ENCODE measurements around the gene PCOLCE2.

DNA sequence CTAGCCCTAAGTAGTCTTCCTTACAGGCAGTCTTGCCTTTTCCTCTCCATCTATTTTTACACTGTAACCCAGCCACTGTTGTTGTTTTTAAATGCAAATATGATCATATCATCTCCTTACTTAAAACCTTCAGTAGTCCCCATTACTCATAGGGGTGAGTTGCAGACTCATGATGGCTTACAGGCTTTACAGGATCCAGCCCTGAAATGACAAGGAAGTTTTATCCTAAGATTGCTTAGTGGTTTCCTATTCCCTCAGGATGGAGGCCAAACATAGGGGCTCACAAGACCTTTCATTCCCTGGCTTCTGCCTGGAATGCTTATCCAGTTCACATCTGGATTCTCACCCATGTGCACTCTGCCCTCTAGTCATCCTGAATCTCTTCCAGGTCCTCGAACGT, 27.7 kb upstream of the PCOLCE2 start:
- TF ChIP-seq EGR1 (IDR thresholded peaks at IDR 0.05; ENCODE audit: low read depth in 2 of 2) (no peak), SP1 (IDR thresholded peaks at IDR 0.05) (no peak), YY1 (IDR thresholded peaks at IDR 0.05) (no peak), RAD21 (IDR thresholded peaks at IDR 0.05) (no peak), HNF4G (IDR thresholded peaks at IDR 0.05) (no peak), TAF1 (conservative IDR thresholded peaks at IDR 0.05) (no peak), FOXA1 (IDR thresholded peaks at IDR 0.05) (no peak)
- TF ChIP-seq, protein P1, sequence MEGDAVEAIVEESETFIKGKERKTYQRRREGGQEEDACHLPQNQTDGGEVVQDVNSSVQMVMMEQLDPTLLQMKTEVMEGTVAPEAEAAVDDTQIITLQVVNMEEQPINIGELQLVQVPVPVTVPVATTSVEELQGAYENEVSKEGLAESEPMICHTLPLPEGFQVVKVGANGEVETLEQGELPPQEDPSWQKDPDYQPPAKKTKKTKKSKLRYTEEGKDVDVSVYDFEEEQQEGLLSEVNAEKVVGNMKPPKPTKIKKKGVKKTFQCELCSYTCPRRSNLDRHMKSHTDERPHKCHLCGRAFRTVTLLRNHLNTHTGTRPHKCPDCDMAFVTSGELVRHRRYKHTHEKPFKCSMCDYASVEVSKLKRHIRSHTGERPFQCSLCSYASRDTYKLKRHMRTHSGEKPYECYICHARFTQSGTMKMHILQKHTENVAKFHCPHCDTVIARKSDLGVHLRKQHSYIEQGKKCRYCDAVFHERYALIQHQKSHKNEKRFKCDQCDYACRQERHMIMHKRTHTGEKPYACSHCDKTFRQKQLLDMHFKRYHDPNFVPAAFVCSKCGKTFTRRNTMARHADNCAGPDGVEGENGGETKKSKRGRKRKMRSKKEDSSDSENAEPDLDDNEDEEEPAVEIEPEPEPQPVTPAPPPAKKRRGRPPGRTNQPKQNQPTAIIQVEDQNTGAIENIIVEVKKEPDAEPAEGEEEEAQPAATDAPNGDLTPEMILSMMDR (IDR thresholded peaks at IDR 0.05; ENCODE audit: low read depth, low read length, missing input control), result no peak
- TF ChIP-seq, protein P2, sequence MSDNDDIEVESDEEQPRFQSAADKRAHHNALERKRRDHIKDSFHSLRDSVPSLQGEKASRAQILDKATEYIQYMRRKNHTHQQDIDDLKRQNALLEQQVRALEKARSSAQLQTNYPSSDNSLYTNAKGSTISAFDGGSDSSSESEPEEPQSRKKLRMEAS (IDR thresholded peaks at IDR 0.05), result no peak
- TF ChIP-seq, protein P3, sequence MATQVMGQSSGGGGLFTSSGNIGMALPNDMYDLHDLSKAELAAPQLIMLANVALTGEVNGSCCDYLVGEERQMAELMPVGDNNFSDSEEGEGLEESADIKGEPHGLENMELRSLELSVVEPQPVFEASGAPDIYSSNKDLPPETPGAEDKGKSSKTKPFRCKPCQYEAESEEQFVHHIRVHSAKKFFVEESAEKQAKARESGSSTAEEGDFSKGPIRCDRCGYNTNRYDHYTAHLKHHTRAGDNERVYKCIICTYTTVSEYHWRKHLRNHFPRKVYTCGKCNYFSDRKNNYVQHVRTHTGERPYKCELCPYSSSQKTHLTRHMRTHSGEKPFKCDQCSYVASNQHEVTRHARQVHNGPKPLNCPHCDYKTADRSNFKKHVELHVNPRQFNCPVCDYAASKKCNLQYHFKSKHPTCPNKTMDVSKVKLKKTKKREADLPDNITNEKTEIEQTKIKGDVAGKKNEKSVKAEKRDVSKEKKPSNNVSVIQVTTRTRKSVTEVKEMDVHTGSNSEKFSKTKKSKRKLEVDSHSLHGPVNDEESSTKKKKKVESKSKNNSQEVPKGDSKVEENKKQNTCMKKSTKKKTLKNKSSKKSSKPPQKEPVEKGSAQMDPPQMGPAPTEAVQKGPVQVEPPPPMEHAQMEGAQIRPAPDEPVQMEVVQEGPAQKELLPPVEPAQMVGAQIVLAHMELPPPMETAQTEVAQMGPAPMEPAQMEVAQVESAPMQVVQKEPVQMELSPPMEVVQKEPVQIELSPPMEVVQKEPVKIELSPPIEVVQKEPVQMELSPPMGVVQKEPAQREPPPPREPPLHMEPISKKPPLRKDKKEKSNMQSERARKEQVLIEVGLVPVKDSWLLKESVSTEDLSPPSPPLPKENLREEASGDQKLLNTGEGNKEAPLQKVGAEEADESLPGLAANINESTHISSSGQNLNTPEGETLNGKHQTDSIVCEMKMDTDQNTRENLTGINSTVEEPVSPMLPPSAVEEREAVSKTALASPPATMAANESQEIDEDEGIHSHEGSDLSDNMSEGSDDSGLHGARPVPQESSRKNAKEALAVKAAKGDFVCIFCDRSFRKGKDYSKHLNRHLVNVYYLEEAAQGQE (IDR thresholded peaks at IDR 0.05), result no peak
